Right lobe of liver (tissue), 6 donors: Measurements from ENCODE around the gene GPC6. TPM values are rescaled to one million over a fixed set of nuclear protein-coding genes. Genes with fewer than 3 reads are reported as not detected.
A peak's percentile ranks its signal among the peaks of the same experiment; 100 is the strongest.

Source experiments
- ATAC-seq, 4 donors: fragments of 200-7000 bp; cut with Tn5 transposase; one replicate each; pipeline ENCODE4 v1.9.1; 2020; ENCODE audit warnings: mild to moderate bottlenecking in 4 of 4, moderate library complexity in 4 of 4
- DNase-seq, 3 donors: peaks; one replicate each; pipeline ENCODE4 v3.0.0-alpha.2; 2020
- H3K27ac ChIP-seq, 3 donors: fragments of 200-600 bp; one replicate each; pipeline ENCODE4 v1.8.0; 2022
- H3K27me3 ChIP-seq, 2 donors: fragments of 200-600 bp; one replicate each; pipeline ENCODE4 v1.8.0; 2022
- H3K36me3 ChIP-seq, 4 donors: fragments of 200-600 bp; sonication (generic) in 1 of 4; one replicate each; pipeline versions ENCODE4 v1.5.1 to v1.8.0; 2017 to 2022; ENCODE audit warnings: control low read depth in 1 of 4
- H3K4me1 ChIP-seq, 4 donors: fragments of 200-600 bp; sonication (generic) in 1 of 4; one replicate each; pipeline versions ENCODE4 v1.5.1 to v1.8.0; 2017 to 2022; ENCODE audit warnings: control low read depth in 1 of 4
- H3K4me3 ChIP-seq, 3 donors: fragments of 200-600 bp; one replicate each; pipeline ENCODE4 v1.8.0; 2022
- H3K9me3 ChIP-seq, 4 donors: fragments of 200-600 bp; sonication (generic) in 1 of 4; one replicate each; pipeline versions ENCODE4 v1.5.1 to v1.8.0; 2017 to 2022; ENCODE audit warnings: control low read depth in 1 of 4
- POLR2A ChIP-seq: fragments of 450-650 bp; IDR thresholded peaks from one replicate; pipeline ENCODE4 v1.6.1; 2017; ENCODE audit warnings: antibody characterized with exemption, mild to moderate bottlenecking
- WGBS: methylation state at CpG from one replicate; pipeline ENCODE4 v1.1.6; 2018; ENCODE audit warnings: low coverage, low lambda C conversion rate; ENCODE audit not compliant: insufficient coverage; ENCODE audit errors: missing lambda C conversion rate; 5-methylcytosine and 5-hydroxymethylcytosine counted together
- intact Hi-C, 2 donors: fragments of 100-400 bp; cut with DNase I; formaldehyde crosslinking; loops; one replicate each; pipeline versions ENCODE4 v1.11.2 to v1.14.1; 2022
- total RNA-seq, 6 experiments: library from RNA; depleted of rRNA in 2 of 6; stranded (reverse); fragments of >200 nt in 2 of 6; fragmentation: NEBNext Ultra II Directional in 3 of 6; extraction: Animal tissue kit (Norgen Biotek cat#: 25700) in 3 of 6; gene quantifications; one replicate each; pipeline versions ENCODE4 v1.1.0 to v1.2.4, GENCODE V29; 2016 to 2023
- TF ChIP-seq, protein P1 (sequence below), 4 donors: fragments of 200-600 bp in 3 of 4; fragments of 450-650 bp in 1 of 4; IDR thresholded peaks; one replicate each; pipeline versions ENCODE4 v1.5.1 to v1.8.0; 2016 to 2022; ENCODE audit warnings: antibody characterized with exemption in 4 of 4, mild to moderate bottlenecking in 2 of 4
- donor health status: DM: no; HTN: yes; CAD: no.
- donor health status: DM: no; HTN: no; CAD: no.
- donor health status: DM: no; HTN: no; CAD: no.
- donor health status: DM: no; HTN: yes; CAD: no.
- donor health status: DM: no; HTN: yes; CAD: no.

GPC6 gene
- total RNA-seq, 6 experiments from 2014 or later = 18.6 to 30.1 (median 20.2) TPM

- intact Hi-C loops = no loop called here
- TF ChIP-seq, protein P1, sequence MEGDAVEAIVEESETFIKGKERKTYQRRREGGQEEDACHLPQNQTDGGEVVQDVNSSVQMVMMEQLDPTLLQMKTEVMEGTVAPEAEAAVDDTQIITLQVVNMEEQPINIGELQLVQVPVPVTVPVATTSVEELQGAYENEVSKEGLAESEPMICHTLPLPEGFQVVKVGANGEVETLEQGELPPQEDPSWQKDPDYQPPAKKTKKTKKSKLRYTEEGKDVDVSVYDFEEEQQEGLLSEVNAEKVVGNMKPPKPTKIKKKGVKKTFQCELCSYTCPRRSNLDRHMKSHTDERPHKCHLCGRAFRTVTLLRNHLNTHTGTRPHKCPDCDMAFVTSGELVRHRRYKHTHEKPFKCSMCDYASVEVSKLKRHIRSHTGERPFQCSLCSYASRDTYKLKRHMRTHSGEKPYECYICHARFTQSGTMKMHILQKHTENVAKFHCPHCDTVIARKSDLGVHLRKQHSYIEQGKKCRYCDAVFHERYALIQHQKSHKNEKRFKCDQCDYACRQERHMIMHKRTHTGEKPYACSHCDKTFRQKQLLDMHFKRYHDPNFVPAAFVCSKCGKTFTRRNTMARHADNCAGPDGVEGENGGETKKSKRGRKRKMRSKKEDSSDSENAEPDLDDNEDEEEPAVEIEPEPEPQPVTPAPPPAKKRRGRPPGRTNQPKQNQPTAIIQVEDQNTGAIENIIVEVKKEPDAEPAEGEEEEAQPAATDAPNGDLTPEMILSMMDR (IDR thresholded peaks at IDR 0.05) = no peak
- TF ChIP-seq POLR2A = no peak
- no peak overlapping the region for H3K4me3 ChIP-seq
- peaks cover 0 to 15% (median 0%) of the 10 kb centered on the region in 4 donors for H3K4me1 ChIP-seq
- H3K36me3 ChIP-seq = no peaks in the 10 kb centered on the region
- H3K27me3 ChIP-seq = no peaks in the 10 kb centered on the region
- ATAC-seq = no peak
- WGBS = 93% methylated on average over 2 of the region's 2 CpGs
- H3K9me3 ChIP-seq = no peaks in the 10 kb centered on the region
- H3K27ac ChIP-seq = no peak overlapping the region
- DNase-seq = no peak
Observed at GRCh38 chr13:93957371-93957770, 730.8 kb downstream of the GPC6 start.

DNA sequence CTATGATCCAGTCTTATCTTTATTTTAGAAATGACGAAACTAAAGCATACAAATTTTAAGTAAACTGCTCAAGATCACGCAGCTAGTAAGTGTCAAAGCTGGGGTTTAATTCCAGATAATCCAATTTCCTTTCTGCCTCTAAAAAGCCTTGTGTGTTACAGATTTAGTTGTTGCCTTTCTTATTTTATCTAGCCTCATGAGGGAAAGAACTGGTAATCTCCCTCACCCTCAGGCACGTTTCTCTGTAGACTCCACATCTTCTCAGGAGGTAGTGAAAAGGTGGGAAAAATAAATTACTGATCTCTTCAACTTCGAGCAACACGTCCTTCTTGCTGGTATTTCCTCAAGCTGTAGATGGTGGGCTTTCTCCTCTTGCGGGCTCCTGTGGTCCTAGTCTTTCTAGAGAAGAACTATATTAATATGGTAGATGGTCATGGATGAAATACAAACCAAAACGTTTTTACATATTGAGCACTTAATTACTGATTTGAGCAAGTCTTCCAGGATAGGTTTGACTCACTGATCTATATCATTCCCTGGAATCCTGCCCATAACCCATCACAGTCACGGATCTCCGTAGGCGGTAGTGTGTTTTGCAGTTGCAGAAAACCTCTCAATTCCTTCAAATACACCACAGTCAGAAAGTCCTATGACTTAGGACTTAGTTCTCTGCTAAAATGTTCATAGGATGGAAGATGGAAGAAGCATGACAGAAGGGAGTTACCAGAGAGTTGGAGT lies 733.4 kb downstream of the GPC6 start:
- no peaks in the 10 kb centered on the region for H3K36me3 ChIP-seq
- H3K9me3 ChIP-seq = no peaks in the 10 kb centered on the region
- no peak overlapping the region for H3K27ac ChIP-seq
- H3K27me3 ChIP-seq = no peaks in the 10 kb centered on the region
- intact Hi-C loops = no loop called here
- no peak overlapping the region for H3K4me3 ChIP-seq
- peaks cover 0 to 15% (median 0%) of the 10 kb centered on the region in 4 donors for H3K4me1 ChIP-seq
- WGBS = 74% methylated on average over 10 of the region's 10 CpGs
- no peak for ATAC-seq
- no peak for DNase-seq
- TF ChIP-seq, protein P1 (IDR thresholded peaks at IDR 0.05) = no peak
- TF ChIP-seq POLR2A = no peak

GRCh38 chr13:93963266-93964145 lies 736.9 kb downstream of the GPC6 start:
- TF ChIP-seq, protein P1 (IDR thresholded peaks at IDR 0.05) = no peak
- TF ChIP-seq POLR2A = no peak
- ATAC-seq = peak in 2 of 4 donors; percentile 56 to 78
- intact Hi-C loops = no loop called here
- Histone ChIP-seq H3K4me1 (no peaks in the 10 kb centered on the region), H3K36me3 (no peaks in the 10 kb centered on the region), H3K9me3 (no peaks in the 10 kb centered on the region), H3K4me3 (no peak overlapping the region), H3K27me3 (no peaks in the 10 kb centered on the region), H3K27ac (peak overlapping the region in 1 of 3 donors; percentile 12)
- DNase-seq = no peak
- WGBS = 34% methylated on average over 6 of the region's 6 CpGs

DNA sequence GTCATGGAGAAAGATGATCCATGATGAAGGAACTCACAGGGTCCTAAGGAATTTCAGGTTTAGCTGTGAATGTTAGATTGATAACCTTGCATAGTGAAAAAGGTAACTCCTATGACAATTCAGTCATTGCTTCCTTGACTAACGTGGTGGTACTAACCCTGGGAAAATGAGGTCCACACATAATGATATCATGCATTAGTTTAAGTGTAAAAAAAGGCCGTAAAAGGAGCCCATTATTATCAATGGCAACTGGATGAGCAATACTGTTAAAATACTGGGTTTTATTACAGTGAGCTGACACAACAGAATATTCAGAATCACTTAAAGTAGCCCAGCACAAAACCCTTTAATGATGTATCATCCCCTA lies 737.5 kb downstream of the GPC6 start:
- no peak for TF ChIP-seq POLR2A
- TF ChIP-seq, protein P1 (IDR thresholded peaks at IDR 0.05) = no peak
- no peak for DNase-seq
- Histone ChIP-seq H3K27ac (peak overlapping the region in 1 of 3 donors; percentile 12), H3K27me3 (no peaks in the 10 kb centered on the region), H3K4me3 (no peak overlapping the region), H3K4me1 (no peaks in the 10 kb centered on the region), H3K36me3 (no peaks in the 10 kb centered on the region), H3K9me3 (no peaks in the 10 kb centered on the region)
- intact Hi-C loops = no loop called here
- 79% methylated on average over 2 of the region's 2 CpGs for WGBS
- no peak for ATAC-seq
